ENCODE data around the gene RNF220. TPM values are rescaled to one million over a fixed set of nuclear protein-coding genes. Genes with fewer than 3 reads are reported as not detected.

Gene RNF220
- total and polyA plus RNA-seq, 9 of the 15 experiments (the other 6 are each of a cell fraction or from before 2014, with no cell fraction given), result 5.1 to 117 (median 66.9) TPM

GRCh38 chr1:44651069-44651468 lies 246.0 kb downstream of the RNF220 start (continued):
- TF ChIP-seq MGA (IDR thresholded peaks at IDR 0.05), result no peak
- peak; percentile 28 to 37 (median 30); a peak in 3 of 6 replicates for TF ChIP-seq CTCF (IDR thresholded peaks at IDR 0.05 in 2 of 3, conservative IDR thresholded peaks at IDR 0.05 in 1 of 3; ENCODE audit: insufficient read depth in 2 of 3, low read depth in 1 of 3, low read length in 3 of 3)
- no peak for TF ChIP-seq YBX1 (IDR thresholded peaks at IDR 0.05)

Measured in K562 (cell line).